ENCODE results near the gene SEZ6.

SEZ6 gene

GRCh38 chr17:28951428-28951990, 54.3 kb downstream of the SEZ6 start, which contains the start of gene PHF12:
Gene PHF12, minus strand, starts transcription at chr17:28951518. Its CDS starts 558 bp downstream, at chr17:28950960.
- TF ChIP-seq CTCF (IDR thresholded peaks at IDR 0.05; ENCODE audit: insufficient read depth, low read depth, low read length, missing control alignments) = no peak
- H3K4me3 ChIP-seq (ENCODE audit: low read depth, low read length) = peak within 1 kb of the TSS; percentile 94
- DNase-seq (ENCODE audit: low read depth) = peak; percentile 100

- DNase-seq (ENCODE audit: low read depth) = no peak
- peak overlapping the region; percentile 94 for H3K4me3 ChIP-seq (ENCODE audit: low read depth, low read length)
- no peak for TF ChIP-seq CTCF (IDR thresholded peaks at IDR 0.05; ENCODE audit: insufficient read depth, low read depth, low read length, missing control alignments)
These were observed 54.9 kb downstream of the SEZ6 start for GRCh38 chr17:28950752-28951427.

GRCh38 chr17:28950017-28950751, 55.6 kb downstream of the SEZ6 start:
- DNase-seq (ENCODE audit: low read depth) = peak; percentile 66
- TF ChIP-seq CTCF (IDR thresholded peaks at IDR 0.05; ENCODE audit: insufficient read depth, low read depth, low read length, missing control alignments) = no peak
- H3K4me3 ChIP-seq (ENCODE audit: low read depth, low read length) = peak overlapping the region; percentile 94

GRCh38 chr17:28949185-28950016, 56.4 kb downstream of the SEZ6 start:
- no peak for TF ChIP-seq CTCF (IDR thresholded peaks at IDR 0.05; ENCODE audit: insufficient read depth, low read depth, low read length, missing control alignments)
- peak; percentile 47 for DNase-seq (ENCODE audit: low read depth)
- H3K4me3 ChIP-seq (ENCODE audit: low read depth, low read length) = peak overlapping the region; percentile 94

GRCh38 chr17:28948873-28949184, 57.0 kb downstream of the SEZ6 start:
- DNase-seq (ENCODE audit: low read depth) = no peak
- no peak for TF ChIP-seq CTCF (IDR thresholded peaks at IDR 0.05; ENCODE audit: insufficient read depth, low read depth, low read length, missing control alignments)
- peak overlapping the region; percentile 94 for H3K4me3 ChIP-seq (ENCODE audit: low read depth, low read length)

GRCh38 chr17:28948342-28948741, 57.5 kb downstream of the SEZ6 start:
- H3K4me3 ChIP-seq (ENCODE audit: low read depth, low read length) = peak overlapping the region; percentile 94
- TF ChIP-seq CTCF (IDR thresholded peaks at IDR 0.05; ENCODE audit: insufficient read depth, low read depth, low read length, missing control alignments) = no peak
- DNase-seq (ENCODE audit: low read depth) = no peak
